Jurkat, Clone E6-1 (cell line): ENCODE measurements around the gene LARGE1.

Experiments
- DNase-seq: peaks from one replicate; pipeline ENCODE4 v3.0.0-alpha.2; 2011; ENCODE audit warnings: low read depth, low spot score
- H3K4me3 ChIP-seq: 2 replicates; pipeline ENCODE4 v1.5.1; 2011; ENCODE audit warnings: mild to moderate bottlenecking, low read length, control low read depth, moderate library complexity

LARGE1 gene

GRCh38 chr22:33798401-33798800, 121.9 kb downstream of the LARGE1 start:
- H3K4me3 ChIP-seq: no peak overlapping the region
- DNase-seq: no peak

- no peak overlapping the region for H3K4me3 ChIP-seq
- DNase-seq: no peak
Observed at GRCh38 chr22:33796494-33796893, 123.8 kb downstream of the LARGE1 start.

GRCh38 chr22:33793475-33793874, 126.8 kb downstream of the LARGE1 start:
- no peak for DNase-seq
- no peak overlapping the region for H3K4me3 ChIP-seq

- H3K4me3 ChIP-seq: no peak overlapping the region
- DNase-seq: no peak
Observed at GRCh38 chr22:33792832-33793231, 127.4 kb downstream of the LARGE1 start.

- DNase-seq: no peak
- no peak overlapping the region for H3K4me3 ChIP-seq
Observed at GRCh38 chr22:33789690-33790253, 130.5 kb downstream of the LARGE1 start.

GRCh38 chr22:33788927-33789326, 131.3 kb downstream of the LARGE1 start:
- no peak for DNase-seq
- no peak overlapping the region for H3K4me3 ChIP-seq

GRCh38 chr22:33787645-33788456, 132.4 kb downstream of the LARGE1 start:
- no peak overlapping the region for H3K4me3 ChIP-seq
- DNase-seq: no peak

- no peak for DNase-seq
- no peak overlapping the region for H3K4me3 ChIP-seq
Observed at GRCh38 chr22:33786149-33786548, 134.1 kb downstream of the LARGE1 start.

GRCh38 chr22:33785283-33785968, 134.8 kb downstream of the LARGE1 start:
- H3K4me3 ChIP-seq: no peak overlapping the region
- no peak for DNase-seq

GRCh38 chr22:33781411-33781810, 138.9 kb downstream of the LARGE1 start:
- DNase-seq: no peak
- no peak overlapping the region for H3K4me3 ChIP-seq

GRCh38 chr22:33780531-33781136, 139.6 kb downstream of the LARGE1 start:
- no peak for DNase-seq
- H3K4me3 ChIP-seq: no peak overlapping the region

GRCh38 chr22:33779243-33779642, 141.0 kb downstream of the LARGE1 start:
- DNase-seq: no peak
- H3K4me3 ChIP-seq: no peak overlapping the region

GRCh38 chr22:33776491-33776890, 143.8 kb downstream of the LARGE1 start:
- H3K4me3 ChIP-seq: no peak overlapping the region
- DNase-seq: no peak

- no peak overlapping the region for H3K4me3 ChIP-seq
- DNase-seq: no peak
Observed at GRCh38 chr22:33774781-33775180, 145.5 kb downstream of the LARGE1 start.

GRCh38 chr22:33772745-33773144, 147.5 kb downstream of the LARGE1 start:
- DNase-seq: no peak
- no peak overlapping the region for H3K4me3 ChIP-seq

GRCh38 chr22:33771136-33771535, 149.1 kb downstream of the LARGE1 start:
- no peak overlapping the region for H3K4me3 ChIP-seq
- no peak for DNase-seq

- H3K4me3 ChIP-seq: no peak overlapping the region
- no peak for DNase-seq
Observed at GRCh38 chr22:33770723-33771122, 149.6 kb downstream of the LARGE1 start.

- no peak for DNase-seq
- no peak overlapping the region for H3K4me3 ChIP-seq
Observed at GRCh38 chr22:33766091-33766490, 154.2 kb downstream of the LARGE1 start.

GRCh38 chr22:33758961-33759360, 161.3 kb downstream of the LARGE1 start:
- DNase-seq: no peak
- H3K4me3 ChIP-seq: no peak overlapping the region
